Measurements from ENCODE around the gene NEURL1.

GRCh38 chr10:103570844-103571655 is 77.5 kb downstream of the NEURL1 start:
- TF ChIP-seq POLR2AphosphoS5 (IDR thresholded peaks at IDR 0.05; ENCODE audit: insufficient read depth, low read depth, low read length) (no peak), EZH2 (IDR thresholded peaks at IDR 0.05; ENCODE audit: borderline replicate concordance, low read depth, low read length, severe bottlenecking) (no peak), CTCF (IDR thresholded peaks at IDR 0.05; ENCODE audit: extremely low read depth in 1 of 2, insufficient read depth in 1 of 2, low read depth in 1 of 2, low read length in 2 of 2) (no peak)

Data from endothelial cell of umbilical vein (primary cell).